Measurements from ENCODE around the gene DAB2.
A peak's percentile ranks its signal among the peaks of the same experiment; 100 is the strongest.

The DAB2 gene

GRCh38 chr5:39426051-39426745, 1.4 kb upstream of the DAB2 start:
- TF ChIP-seq JUND (IDR thresholded peaks at IDR 0.05; ENCODE audit: low read depth), result no peak
- DNase-seq (ENCODE audit: low read depth in 1 of 2, low spot score in 1 of 2), result no peak
- in situ Hi-C loops (cut with HindIII; ENCODE audit: low pct_unique_long_range_greater_than_20kb, low sequenced_read_pairs), result no loop called here

- in situ Hi-C loops (cut with HindIII; ENCODE audit: low pct_unique_long_range_greater_than_20kb, low sequenced_read_pairs), result no loop called here
- no peak for TF ChIP-seq JUND (IDR thresholded peaks at IDR 0.05; ENCODE audit: low read depth)
- no peak for DNase-seq (ENCODE audit: low read depth in 1 of 2, low spot score in 1 of 2)
Measured at GRCh38 chr5:39423331-39423751, 1.4 kb downstream of the DAB2 start.

DNA sequence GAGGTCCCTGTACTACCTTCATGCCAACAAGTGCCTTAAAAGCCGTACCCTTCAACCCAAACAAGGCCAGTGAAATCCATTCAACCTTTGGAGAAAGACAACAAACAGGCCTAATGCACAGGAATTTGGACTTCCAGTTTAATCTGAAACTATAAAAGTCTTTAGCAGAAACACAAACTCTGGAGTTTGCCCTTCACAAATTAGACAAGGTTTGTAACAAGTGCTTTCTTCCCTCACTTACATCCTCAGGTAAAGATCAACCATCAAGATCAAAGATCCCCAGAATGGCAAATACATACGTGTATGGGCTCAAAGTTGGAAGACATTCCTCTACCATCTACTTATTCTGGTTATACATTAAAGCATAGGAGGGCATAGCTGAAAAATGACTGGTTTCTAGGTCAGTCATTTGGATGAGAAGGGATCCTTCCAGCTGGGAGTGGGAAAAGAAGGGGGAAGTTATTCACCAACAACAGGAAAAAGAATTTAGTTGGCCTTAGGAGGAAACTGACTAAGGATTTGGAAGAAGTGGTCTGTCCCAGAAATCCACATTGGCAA, 2.0 kb downstream of the DAB2 start:
- in situ Hi-C loops (cut with HindIII; ENCODE audit: low pct_unique_long_range_greater_than_20kb, low sequenced_read_pairs), result no loop called here
- TF ChIP-seq JUND (IDR thresholded peaks at IDR 0.05; ENCODE audit: low read depth), result no peak
- no peak for DNase-seq (ENCODE audit: low read depth in 1 of 2, low spot score in 1 of 2)

GRCh38 chr5:39422036-39422606, 2.7 kb downstream of the DAB2 start:
- in situ Hi-C loops (cut with HindIII; ENCODE audit: low pct_unique_long_range_greater_than_20kb, low sequenced_read_pairs), result no loop called here
- peak in 1 of 2 experiments; percentile 43 for DNase-seq (ENCODE audit: low read depth in 1 of 2, low spot score in 1 of 2)
- TF ChIP-seq JUND (IDR thresholded peaks at IDR 0.05; ENCODE audit: low read depth), result no peak

DNA sequence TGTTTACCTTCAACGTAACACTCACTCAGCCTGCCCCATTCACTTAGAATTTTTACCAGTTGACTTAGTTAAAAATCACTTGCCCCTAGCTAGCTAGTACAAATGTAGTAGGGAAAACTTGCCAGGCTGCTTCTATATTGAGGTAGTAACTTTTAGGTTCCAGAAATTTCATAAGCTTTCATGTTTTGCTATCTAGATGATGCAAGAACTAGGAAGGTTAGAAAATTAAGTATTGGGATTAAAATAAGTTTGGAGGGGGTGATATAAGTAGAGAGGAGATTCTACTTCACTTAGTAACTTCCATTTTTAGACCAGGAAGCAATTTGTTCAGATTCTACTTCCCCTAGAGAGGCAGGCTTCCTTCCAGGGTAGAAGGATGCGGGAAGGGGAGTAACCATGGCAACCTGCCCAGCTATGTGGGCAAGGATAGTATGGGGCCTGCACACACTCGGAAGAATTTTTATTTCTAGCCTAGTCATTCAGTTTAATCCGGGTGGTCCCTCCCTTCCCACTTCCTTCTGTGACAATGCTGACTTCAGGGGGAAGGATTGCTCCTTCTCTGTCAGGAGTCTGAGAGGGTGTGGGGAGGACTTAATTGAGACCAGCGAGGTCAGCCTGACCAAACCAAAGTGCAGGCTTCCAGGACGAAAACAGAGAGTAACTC, 4.2 kb downstream of the DAB2 start:
- TF ChIP-seq JUND (IDR thresholded peaks at IDR 0.05; ENCODE audit: low read depth), result no peak
- in situ Hi-C loops (cut with HindIII; ENCODE audit: low pct_unique_long_range_greater_than_20kb, low sequenced_read_pairs), result no loop called here
- no peak for DNase-seq (ENCODE audit: low read depth in 1 of 2, low spot score in 1 of 2)

- no peak for TF ChIP-seq JUND (IDR thresholded peaks at IDR 0.05; ENCODE audit: low read depth)
- DNase-seq (ENCODE audit: low read depth in 1 of 2, low spot score in 1 of 2), result no peak
- in situ Hi-C loops (cut with HindIII; ENCODE audit: low pct_unique_long_range_greater_than_20kb, low sequenced_read_pairs), result no loop called here
Measured at GRCh38 chr5:39419796-39420195, 5.0 kb downstream of the DAB2 start.

- TF ChIP-seq JUND (IDR thresholded peaks at IDR 0.05; ENCODE audit: low read depth), result no peak
- no peak for DNase-seq (ENCODE audit: low read depth in 1 of 2, low spot score in 1 of 2)
- in situ Hi-C loops (cut with HindIII; ENCODE audit: low pct_unique_long_range_greater_than_20kb, low sequenced_read_pairs), result no loop called here
Measured at GRCh38 chr5:39417979-39418378, 6.8 kb downstream of the DAB2 start.

GRCh38 chr5:39415201-39415600, 9.6 kb downstream of the DAB2 start:
- DNase-seq (ENCODE audit: low read depth in 1 of 2, low spot score in 1 of 2), result no peak
- in situ Hi-C loops (cut with HindIII; ENCODE audit: low pct_unique_long_range_greater_than_20kb, low sequenced_read_pairs), result no loop called here
- no peak for TF ChIP-seq JUND (IDR thresholded peaks at IDR 0.05; ENCODE audit: low read depth)

- TF ChIP-seq JUND (IDR thresholded peaks at IDR 0.05; ENCODE audit: low read depth), result no peak
- no peak for DNase-seq (ENCODE audit: low read depth in 1 of 2, low spot score in 1 of 2)
- in situ Hi-C loops (cut with HindIII; ENCODE audit: low pct_unique_long_range_greater_than_20kb, low sequenced_read_pairs), result no loop called here
Measured at GRCh38 chr5:39414426-39414825, 10.4 kb downstream of the DAB2 start.

- DNase-seq (ENCODE audit: low read depth in 1 of 2, low spot score in 1 of 2), result no peak
- TF ChIP-seq JUND (IDR thresholded peaks at IDR 0.05; ENCODE audit: low read depth), result no peak
- in situ Hi-C loops (cut with HindIII; ENCODE audit: low pct_unique_long_range_greater_than_20kb, low sequenced_read_pairs), result no loop called here
Measured at GRCh38 chr5:39413771-39414170, 11.0 kb downstream of the DAB2 start.

GRCh38 chr5:39412721-39413394, 11.9 kb downstream of the DAB2 start:
- in situ Hi-C loops (cut with HindIII; ENCODE audit: low pct_unique_long_range_greater_than_20kb, low sequenced_read_pairs), result no loop called here
- TF ChIP-seq JUND (IDR thresholded peaks at IDR 0.05; ENCODE audit: low read depth), result no peak
- no peak for DNase-seq (ENCODE audit: low read depth in 1 of 2, low spot score in 1 of 2)

DNA sequence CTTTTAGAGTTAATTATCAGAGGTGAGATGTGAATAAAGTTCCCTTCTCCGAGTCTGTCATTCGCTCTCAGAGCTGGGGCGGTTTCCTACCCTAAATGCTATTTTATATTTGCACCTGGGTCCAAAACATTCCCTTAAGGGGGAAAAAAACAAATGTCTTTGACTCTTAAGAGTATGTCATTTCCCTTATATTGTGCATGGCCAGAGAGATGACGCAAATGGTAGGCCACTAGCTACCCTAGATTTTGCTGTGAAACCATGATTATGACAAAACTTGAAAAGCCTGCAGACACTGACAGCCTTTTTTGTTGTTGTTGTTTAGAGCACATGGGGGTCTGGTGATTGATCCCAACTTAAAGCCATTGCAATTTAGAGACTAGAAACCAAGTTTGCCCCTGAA, 12.8 kb downstream of the DAB2 start:
- DNase-seq (ENCODE audit: low read depth in 1 of 2, low spot score in 1 of 2), result no peak
- in situ Hi-C loops (cut with HindIII; ENCODE audit: low pct_unique_long_range_greater_than_20kb, low sequenced_read_pairs), result no loop called here

GRCh38 chr5:39411061-39411460, 13.7 kb downstream of the DAB2 start:
- in situ Hi-C loops (cut with HindIII; ENCODE audit: low pct_unique_long_range_greater_than_20kb, low sequenced_read_pairs), result no loop called here
- TF ChIP-seq JUND (IDR thresholded peaks at IDR 0.05; ENCODE audit: low read depth), result no peak
- DNase-seq (ENCODE audit: low read depth in 1 of 2, low spot score in 1 of 2), result no peak

More for the DNA sequence above, 12.8 kb downstream of the DAB2 start:
- no peak for TF ChIP-seq JUND (IDR thresholded peaks at IDR 0.05; ENCODE audit: low read depth)

Measured in T47D (cell line).